COR-L47 (cell line): Measurements from ENCODE around the gene MAGEF1.

Source experiments
- DNase-seq: peaks from one replicate; lab custom pipeline; 2025; lab: John Stamatoyannopoulos, UW

MAGEF1 gene

DNA sequence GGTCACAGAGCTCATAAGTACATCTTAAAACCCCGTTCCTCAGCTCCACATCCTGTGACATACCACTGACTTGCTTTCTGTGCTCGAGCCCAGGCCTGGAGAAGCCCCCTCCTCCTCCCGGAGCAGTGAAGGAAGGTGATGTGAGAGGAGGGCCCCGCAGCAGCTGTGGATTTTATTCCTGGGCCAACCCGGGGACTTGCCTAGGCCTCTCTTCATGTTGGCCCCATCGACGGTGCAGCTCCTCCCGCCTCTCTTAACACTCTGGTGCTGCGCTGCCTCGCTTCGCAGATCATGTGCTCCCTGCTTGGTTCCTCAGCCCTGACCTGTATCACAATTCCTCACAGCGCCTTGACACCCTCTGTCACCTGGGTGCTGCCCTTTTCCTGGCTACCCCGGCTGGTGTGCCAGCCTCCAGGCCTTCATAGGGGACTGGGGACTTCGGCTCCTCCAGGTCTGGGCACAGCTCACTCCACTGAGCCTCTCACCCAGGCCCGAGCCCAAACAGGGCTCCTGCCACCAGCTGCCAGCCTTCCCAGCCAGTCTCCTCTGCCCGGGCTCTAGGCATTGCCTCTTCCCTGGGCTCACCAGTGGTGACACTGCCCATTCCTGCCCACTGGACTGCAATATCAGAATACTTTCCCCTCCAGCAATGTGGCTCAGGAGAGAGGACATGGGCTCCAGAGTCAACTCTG, 21.5 kb downstream of the MAGEF1 start:
- DNase-seq: no peak

DNA sequence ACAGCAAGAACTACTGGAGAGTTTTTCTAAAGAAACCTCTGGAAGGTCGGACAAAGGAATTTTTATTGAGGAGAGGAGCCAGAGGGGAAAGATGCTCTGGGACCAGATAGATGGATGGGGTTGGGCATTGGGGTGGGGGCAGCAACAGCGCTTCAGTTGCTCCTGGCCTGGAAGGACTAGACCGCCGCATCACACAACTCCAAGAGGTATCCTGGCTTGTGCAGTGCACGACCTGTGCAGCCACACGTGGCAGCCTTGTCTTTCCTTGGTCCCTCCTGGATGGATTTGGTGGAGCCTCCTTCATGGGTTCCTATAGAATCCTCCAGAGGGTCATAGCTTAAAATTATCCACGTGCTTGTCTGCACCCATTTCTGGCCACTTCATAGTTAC, 23.0 kb downstream of the MAGEF1 start:
- DNase-seq: no peak

DNA sequence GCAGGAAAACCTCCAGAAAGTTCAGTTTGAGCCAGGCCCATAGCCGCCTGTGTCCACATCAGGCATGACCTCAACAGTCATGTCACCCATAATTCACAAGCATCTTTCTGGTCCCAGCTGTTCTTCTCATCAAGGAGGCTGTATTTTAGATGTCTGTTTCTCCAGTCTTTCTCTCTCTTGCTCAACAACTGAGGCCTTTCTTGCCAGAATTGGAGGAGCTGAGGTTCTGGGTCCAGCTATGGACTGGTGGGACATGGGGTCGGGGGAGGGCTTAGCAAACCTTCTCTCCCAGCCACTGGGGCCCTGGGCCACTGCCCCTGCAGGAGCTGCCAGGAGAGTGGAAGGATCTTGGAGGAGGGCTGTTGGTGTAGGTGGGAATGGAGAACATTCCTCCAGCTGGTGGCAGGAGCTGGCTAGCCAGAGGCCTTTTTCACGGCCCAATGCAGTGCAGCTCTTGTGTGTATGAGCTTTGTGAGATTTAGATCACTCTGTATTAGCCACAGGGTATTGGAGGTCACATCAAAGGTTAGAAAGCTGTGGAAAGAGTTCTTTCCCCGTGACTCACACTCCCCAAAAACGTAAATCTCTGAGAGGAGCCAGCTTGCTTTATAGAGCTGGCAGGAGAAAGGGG, 23.5 kb downstream of the MAGEF1 start:
- no peak for DNase-seq

GRCh38 chr3:184687363-184688015, 24.4 kb downstream of the MAGEF1 start:
- no peak for DNase-seq

DNA sequence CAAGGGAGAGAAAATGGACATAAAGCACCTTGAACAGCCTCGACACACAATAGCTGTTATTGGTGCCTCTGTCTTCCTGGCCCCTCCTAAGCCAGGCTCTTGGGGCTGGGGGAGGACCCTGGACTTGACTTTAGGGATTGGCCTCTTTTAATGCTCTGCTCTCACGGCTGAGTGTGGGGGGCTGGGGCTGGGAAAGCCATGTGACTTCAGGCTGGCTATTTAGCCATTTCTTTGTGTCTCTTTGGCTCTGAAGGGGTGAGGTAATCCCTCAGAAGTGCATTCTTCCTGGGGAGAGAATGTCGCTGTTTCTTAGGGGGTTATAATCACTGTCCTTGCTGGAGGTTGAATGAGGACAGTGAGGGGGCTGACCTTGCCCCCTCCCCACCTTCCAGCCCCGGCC, 26.2 kb downstream of the MAGEF1 start:
- no peak for DNase-seq

DNA sequence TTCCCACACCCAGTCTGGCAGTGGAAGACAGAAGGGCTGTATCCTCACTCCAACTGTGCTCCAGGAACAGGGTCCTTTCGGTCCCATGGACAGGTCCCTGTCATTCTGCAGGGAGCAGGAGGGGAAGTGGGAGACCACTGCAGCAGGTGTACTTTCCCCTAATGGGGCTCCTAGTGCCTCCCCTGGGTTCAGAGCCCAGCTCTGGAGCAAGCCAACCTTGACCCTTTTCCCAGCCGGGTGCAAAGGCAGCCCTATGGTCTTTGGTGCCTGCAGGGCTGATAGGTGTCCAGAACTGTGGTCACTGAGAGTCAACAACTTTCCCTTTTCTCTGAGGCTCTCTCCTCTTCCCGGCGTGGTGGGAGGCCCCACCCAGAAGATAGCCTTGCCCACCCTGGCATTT, 26.8 kb downstream of the MAGEF1 start:
- DNase-seq: no peak

DNA sequence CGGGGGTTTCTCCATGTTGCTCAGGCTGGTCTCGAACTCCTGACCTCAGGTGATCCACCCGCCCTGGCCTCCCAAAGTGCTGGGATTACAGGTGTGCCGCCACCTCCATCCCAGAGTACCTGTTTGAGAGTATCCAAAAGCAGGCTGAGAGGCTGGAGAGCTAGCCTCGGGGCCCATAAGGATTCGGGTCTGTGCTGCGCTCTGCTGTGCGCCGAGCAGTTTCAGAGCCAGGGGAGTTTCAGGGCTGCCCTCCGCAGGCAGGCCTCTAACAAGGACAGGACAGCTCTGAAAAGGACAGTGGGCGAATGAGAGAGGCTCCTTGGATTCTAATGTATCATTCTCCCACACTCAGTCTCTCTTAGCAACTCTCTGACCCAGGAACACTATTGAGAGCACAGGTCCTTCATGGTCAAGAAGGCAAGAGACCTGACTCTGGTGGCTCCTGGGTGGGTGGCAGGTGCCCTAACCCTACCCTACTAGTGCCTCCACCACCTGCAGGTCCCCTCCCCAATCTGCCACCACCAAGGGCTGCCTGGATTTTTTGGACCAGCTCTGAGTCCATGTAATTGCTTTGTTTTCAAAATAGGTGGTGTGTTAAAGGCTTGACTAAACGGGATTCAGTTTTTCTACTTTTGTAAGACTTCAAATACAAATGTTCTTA, 27.8 kb downstream of the MAGEF1 start:
- DNase-seq: no peak

- DNase-seq: no peak
Observed at GRCh38 chr3:184683234-184683633, 28.6 kb downstream of the MAGEF1 start.

GRCh38 chr3:184682671-184683070, 29.2 kb downstream of the MAGEF1 start:
- no peak for DNase-seq

DNA sequence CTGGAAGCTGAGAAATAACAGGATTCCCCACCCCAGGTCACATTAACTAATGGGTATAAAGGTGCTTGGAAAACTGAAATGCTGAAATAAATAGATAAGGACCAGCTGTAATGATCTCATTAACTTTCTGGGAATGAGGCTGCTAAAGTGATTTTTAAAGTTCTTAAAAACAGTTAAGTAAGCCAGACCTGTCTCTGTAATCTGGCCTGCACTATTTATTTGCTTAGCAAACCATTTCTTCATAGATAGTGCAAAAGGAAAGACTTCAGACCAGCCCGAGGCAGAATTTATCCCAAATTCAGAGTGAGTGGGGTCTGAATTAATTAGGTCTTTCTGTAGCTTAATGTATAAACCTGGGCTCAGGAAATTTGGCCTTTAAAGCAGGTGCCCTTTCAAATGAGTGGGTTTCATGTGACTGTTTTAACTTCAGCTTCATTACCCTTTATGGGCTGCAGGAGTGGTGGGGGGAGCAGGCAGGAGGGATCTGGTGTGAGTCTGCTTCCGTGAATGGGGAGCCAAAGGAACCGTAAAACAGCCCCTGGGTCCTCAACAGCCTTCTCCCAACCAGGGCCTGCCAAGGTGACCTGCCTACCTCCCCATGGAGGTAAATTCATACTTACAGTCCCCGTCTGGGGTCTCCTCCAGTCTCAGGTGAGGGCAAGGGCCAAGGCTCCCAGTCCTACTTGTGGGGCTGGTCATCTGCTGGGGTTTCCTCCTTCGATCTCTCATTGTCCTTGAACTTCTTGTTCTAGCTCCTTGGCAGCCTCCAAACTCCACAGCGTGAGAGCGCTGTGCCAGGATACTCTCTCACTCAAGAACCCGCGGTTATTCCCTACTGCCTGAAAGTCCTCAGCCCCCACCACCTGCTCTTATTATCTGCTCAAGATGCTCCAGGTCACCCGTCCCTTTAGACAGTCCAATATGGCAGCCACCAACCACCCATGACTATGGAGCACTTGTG, 31.2 kb downstream of the MAGEF1 start:
- DNase-seq: no peak

GRCh38 chr3:184679056-184679816, 32.6 kb downstream of the MAGEF1 start:
- no peak for DNase-seq

GRCh38 chr3:184678317-184679055, 33.4 kb downstream of the MAGEF1 start:
- DNase-seq: no peak

- DNase-seq: no peak
Observed at GRCh38 chr3:184677344-184678316, 34.2 kb downstream of the MAGEF1 start.

DNA sequence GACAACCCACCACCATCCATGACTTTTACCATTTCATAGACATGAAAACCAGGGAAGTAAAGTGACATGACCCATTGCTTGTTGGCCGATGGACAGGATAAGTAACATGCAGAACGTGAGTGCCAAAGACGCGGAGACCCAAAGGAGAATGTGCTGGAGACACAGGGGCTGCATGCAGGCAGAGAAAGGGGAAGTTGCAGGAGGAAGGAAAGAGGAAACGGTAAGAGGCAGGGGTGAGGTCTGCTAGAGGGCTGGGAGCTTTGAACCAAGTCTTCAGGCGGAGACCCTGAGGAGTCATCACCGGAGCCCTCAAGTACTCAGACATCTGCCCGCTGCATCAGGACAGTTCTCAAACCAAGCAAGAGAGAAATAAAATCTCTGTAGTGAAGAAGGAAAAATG, 34.9 kb downstream of the MAGEF1 start:
- DNase-seq: no peak

DNA sequence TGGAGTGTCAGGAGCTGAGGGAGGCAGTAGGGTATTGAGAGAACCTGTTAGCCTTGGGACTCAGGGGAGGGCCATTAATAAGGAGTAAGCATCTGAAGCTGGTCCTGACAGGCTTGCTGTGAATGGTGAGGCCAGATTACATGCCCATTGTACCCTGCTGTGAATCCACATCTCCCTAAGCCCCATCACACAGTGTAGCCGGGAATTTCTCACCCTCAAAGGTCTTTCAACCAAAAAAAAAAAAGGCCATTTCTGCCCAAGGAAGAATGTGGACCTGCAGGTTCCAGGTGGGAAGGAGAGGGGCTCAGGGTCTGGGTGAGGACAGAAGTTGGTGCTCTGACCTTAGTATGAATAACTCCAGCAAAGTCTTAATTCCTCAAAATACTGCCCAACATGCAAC, 37.2 kb downstream of the MAGEF1 start:
- DNase-seq: no peak

DNA sequence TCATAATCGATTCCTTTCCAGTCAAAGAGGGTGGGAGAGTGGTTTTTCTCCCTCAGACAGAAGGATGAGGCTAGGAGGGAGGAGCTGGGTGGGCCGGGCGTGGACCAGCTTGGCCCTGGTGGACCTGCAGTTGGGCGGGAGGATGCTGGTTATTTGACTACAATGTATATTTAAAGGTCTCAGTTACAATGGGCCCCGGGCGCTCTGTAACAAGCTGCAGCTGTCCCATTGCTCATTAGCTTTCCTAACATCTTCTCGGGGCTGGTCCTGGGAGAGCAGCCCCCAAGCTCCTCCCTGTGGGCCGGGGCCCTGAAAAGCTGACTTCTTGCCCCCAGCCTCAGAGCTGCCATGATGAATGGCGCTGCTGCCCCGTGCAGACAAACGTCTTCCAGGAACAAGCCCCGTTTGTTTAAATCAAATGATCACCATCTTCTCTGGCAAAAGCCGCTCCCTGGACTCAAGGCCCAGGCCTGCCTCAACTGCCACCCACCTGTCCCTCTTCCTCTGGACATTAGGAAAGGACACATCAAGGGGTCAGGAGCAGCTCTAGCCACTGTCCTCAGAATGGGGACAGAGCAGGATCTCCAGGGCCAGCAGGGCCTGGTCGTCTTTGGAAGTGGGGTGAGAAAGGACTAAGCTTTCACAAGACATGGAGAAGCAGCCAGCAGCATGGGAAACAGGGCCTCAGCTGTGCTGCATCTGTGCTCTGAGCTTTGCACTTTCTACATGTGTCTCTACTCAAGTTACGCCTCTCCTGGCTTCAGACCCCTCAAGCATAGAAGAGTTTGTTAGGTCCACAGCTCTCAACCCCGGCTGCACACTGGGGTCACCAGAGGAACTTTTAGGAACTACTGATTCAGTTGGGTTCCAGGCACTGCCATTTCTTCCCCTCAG, 38.6 kb downstream of the MAGEF1 start:
- DNase-seq: no peak

DNA sequence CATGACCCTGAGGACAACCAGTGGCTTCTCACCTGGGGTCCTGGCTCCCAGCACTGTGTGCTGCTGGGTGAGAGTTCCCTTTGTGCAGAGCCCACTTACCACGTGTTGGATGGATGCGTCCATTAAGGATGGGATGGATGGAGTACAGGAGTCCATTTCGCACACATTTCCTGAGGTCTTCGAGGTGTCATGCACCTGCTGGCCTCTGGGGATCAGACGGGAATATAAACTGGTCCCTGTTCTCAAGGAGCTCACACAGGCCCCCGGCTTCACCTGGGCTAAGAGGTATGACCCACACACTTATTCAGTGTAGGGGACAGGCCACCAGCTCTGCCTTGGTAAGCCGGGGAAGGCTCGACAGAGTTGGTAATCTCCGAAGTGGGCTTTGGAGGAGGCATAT, 39.5 kb downstream of the MAGEF1 start:
- no peak for DNase-seq

DNA sequence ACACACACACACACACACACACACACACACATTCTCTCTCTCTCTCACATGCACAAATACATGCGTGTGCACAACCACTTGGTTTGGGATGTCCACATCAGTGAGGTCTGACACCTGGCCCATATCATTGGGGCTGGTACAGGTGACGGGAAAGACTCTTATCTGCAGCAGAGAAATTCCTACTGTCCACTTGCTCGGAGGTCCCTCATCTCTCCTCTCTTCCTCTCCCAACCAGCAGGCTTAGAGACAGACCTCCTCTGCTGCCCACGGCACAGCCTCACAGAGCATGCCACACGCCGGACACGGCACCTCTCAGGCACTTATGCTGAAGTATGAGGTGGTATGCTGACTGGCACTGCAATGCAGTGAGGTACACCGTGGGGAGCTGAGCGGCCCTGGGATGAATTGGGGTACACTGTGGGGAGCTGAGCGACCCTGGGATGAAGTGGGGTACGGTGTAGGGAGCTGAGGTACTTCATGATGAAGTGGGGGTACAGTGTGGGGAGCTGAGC, 41.7 kb downstream of the MAGEF1 start:
- no peak for DNase-seq
